Fibroblast of skin of left biceps (primary cell): ENCODE data around the gene TALDO1.

ENCODE experiments used
- DNase-seq, 2 experiments: peaks; one replicate each; pipeline ENCODE4 v3.0.0-alpha.2; 2013; ENCODE audit warnings: low read depth in 2 of 2

Gene TALDO1

GRCh38 chr11:787084-787675, 39.9 kb downstream of the TALDO1 start:
- DNase-seq: no peak

- DNase-seq: no peak
Observed at GRCh38 chr11:788009-788640, 40.9 kb downstream of the TALDO1 start.

GRCh38 chr11:788953-789940, 42.0 kb downstream of the TALDO1 start:
- no peak for DNase-seq

GRCh38 chr11:789943-790342, 42.7 kb downstream of the TALDO1 start, which contains the start of gene CEND1:
Gene CEND1 (minus strand): TSS chr11:790090. CDS start chr11:788576, 1,514 bp downstream.
- no peak for DNase-seq

- no peak for DNase-seq
Observed at GRCh38 chr11:790721-791564, 43.7 kb downstream of the TALDO1 start.

- no peak for DNase-seq
Observed at GRCh38 chr11:791658-792534, 44.6 kb downstream of the TALDO1 start.

GRCh38 chr11:792535-792821, 45.2 kb downstream of the TALDO1 start:
- no peak for DNase-seq

GRCh38 chr11:792873-793272, 45.6 kb downstream of the TALDO1 start:
- no peak for DNase-seq

- no peak for DNase-seq
Observed at GRCh38 chr11:793556-793955, 46.3 kb downstream of the TALDO1 start.

GRCh38 chr11:794013-794765, 46.9 kb downstream of the TALDO1 start:
- no peak for DNase-seq

GRCh38 chr11:794766-795633, 47.7 kb downstream of the TALDO1 start:
- DNase-seq: no peak

- peak in 1 of 2 experiments; percentile 36 for DNase-seq
Observed at GRCh38 chr11:795634-796564, 48.6 kb downstream of the TALDO1 start.

GRCh38 chr11:796565-797295, 49.5 kb downstream of the TALDO1 start:
- DNase-seq: no peak

- peak in 1 of 2 experiments; percentile 62 for DNase-seq
Observed at GRCh38 chr11:797296-798092, 50.2 kb downstream of the TALDO1 start.

GRCh38 chr11:798093-798713, 50.9 kb downstream of the TALDO1 start, which contains the start of gene SLC25A22:
Gene SLC25A22 (minus strand): TSS chr11:798281. CDS start chr11:795006, 3,275 bp downstream.
- DNase-seq: no peak
